ENCODE measurements around the gene KMT2E.

The KMT2E gene

DNA sequence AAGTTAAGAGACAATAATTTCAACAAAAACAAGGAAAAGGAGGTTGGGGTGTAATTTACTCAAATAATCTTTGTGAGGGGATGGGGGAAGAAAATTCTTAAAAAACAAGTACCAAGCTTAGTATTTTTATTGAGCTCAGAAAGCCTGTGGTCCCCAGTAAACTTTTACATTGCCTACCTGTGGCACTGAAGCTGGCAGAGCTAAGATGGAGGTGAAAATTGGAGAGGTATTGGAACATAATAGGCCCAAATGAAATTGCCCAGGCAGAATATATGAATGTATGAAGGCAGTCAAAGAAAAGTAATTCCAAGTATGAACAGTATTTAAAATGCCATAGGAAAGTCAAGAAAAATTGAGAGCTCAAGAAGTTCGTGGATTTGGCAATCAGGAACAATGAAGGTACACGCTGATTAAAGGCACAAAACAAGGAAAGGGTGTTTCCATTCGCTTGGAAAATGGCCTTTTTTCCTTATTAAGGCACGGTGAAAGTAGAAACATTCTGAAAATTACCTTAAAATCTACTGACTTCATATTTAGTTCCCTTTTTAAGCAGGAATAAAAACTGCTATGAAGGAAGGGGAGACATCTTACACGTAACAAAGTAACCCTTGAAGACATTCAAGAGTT is 3.4 kb upstream of the KMT2E start:
- DNase-seq (ENCODE audit: low spot score) = no peak

DNA sequence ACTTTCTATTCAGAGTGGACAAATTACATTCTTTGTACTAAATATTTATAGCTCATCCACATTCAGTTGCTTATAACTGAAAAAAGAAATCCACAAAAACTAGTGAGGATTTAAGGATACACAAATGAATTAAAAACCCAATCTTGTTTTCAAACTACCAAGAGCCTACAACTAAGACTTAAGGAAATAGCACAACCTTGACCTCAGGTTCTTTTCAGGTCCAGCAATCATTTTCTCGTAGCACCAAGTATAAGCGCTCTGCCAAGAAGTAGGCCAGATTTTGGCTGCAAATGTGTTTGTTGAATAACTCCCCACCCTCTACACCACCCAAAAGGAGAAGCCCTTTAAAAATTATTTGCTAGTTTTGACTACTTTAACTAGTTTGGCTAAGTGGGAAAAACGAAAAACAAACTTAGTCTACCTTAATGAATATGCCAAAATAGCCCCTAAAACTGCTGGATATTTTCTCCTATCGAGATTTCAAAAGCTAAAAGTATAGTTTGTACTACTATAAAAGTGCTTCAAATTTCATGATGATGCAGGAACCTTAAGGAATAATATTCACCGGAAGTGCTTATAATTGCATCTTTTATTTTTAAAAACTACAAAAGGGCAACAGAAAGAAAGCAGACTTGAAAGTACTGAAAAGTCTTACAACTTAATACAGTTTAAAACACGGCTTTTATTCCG is 2.7 kb upstream of the KMT2E start:
- no peak for DNase-seq (ENCODE audit: low spot score)

DNA sequence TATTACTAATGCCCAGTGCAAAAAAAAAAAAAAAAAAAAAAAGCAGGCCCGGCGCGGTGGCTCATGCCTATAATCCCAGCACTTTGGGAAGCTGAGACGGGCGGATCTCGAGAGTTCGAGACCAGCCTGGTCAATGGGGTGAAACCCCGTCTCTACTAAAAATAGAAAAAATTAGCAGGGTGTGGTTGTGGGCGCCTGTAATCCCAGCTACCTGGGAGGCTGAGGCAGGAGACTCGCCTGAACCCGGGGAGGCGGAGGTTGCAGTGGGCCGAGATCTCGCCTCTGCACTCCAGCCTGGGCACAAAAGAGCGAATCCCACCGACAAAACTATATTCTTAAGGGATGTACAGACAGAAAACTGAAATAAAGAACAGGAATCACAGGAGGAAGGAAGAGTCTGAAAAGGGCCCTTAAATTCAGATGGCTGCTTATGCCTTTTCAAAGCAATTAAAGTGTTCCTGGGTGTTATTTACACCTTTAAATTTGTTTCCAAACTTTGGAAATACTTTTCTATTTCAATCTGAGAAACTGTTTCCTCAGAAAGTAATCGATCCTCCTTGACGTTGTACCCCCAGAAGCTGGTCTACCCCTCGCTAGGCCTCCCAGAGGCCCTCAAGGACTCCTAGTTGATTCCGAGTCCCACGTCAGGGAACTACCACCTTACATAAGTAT is 2.0 kb upstream of the KMT2E start:
- no peak for DNase-seq (ENCODE audit: low spot score)

DNA sequence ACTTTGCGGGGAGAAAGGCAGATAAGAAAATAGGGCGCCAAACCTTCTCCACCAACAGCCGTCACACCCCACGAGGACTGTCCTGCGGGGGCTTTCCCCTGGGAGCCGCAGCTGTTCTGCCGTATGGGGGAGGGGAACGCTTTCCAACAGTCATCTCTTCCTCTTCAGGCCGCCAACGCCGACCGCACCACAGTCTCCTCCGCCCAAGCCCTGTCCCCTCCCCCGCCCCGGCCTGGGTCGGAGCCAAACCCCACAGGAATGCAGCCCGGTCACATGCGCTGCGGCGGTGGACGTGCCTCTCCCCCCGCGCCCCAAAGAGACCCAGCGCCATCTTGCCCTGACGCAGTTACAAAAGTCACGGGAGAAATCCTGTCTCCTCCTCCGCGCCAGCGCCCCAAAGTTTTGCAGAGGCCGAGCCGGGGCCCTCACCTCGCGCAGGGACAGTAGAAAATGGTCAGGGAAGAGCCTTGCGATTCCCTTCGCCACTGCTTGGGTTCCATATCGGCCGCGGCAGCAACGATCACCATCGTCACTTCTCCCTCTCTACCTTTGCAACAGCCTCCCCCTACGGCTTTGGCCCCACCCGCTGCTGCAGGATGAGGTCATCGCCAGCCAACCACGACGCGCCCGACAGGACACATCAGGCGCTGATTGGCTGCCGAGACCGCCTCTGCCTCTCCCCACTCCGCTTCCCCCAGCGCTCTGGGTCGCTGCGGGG is 1.3 kb upstream of the KMT2E start:
- peak; percentile 99 for DNase-seq (ENCODE audit: low spot score)

DNA sequence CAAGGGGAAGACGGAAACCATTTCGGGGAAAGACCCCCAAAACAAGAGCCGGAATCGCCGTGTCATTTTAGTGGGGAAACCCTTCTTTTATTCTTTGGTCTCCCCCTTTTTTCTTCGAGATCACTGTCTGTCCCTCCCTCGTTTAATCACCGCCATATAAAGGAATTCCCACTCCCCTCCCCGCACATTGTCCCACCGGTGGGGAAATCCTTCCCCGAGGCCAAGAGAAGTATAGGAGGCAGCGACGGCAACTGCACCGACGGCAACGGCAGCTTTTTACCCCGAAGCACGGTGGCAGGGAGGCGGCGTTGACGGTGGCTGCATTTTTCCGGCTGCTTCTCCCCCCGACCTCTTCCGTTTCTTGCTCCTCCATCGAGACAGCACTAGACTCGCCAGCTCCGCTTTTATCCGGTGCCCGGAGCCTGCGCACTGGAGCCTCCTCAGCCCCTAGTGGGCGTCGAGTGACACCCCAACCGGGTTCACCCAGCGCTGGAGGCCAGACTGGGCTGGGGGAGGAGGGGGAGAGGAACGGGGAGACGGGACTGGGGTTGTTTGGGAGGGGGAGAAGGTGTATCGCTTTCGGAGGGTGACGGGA is 687 bp upstream of the KMT2E start:
- peak; percentile 82 for DNase-seq (ENCODE audit: low spot score)

DNA sequence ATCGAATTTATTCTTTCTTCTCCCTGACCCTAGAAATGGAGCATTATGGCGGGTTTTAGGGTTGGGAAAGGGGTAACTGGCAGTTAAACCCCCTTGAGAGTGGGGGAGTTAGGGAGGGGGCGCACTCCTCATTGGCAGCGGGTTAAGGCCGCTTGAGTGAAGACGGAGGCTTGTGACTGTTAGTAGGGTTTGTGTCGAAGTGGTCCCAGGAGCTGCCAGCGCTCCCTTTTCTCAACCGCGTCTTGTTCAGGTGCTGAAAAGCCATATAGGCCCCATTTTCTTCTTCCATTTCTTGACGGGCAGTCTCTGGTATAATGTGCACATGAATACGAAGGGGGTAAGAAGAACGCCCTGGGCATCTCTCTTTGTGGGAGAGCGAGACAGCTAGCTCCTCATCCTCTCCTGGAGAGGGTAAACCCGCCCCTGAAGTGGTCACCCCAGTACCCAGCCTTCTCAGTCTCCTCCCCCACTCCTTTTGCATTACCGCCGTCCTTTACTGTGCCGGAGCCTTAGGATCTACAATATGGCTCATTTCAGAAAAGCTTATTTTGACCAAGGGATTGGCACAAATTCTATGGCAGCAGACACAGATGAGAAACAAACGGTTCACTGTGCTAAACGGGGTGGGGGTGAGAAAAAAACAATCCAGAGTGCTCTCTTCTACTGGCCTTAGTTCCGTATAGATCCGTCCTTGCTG is 836 bp downstream of the KMT2E start:
- peak; percentile 20 for DNase-seq (ENCODE audit: low spot score)

DNA sequence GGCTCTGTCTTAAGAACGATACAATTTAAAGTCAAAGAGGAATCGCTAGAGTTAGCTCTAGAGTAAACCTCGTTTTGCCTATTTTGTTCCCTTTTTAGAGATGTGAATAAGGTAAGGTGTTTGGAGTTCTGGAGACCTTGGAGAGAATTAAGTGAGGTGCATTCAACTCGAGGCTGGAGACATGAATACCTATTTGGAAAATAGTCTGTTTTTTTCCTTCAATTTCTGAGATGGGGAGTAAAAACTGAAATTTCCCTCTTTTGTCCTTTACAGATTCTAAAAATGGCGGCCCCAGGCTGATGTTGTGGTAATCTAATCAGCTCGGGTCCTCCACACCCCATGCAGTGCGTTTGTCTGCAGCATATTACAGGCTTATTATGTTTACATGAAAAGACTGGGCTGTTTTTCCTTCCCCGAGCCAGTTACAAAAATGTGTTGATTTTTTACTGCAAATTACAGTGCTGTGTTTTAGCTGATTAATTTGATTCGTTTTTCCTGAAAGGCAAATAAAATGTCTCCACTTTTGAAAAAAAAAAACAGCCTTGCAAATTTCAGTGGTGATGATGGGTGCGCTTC is 1.5 kb downstream of the KMT2E start:
- DNase-seq (ENCODE audit: low spot score) = peak; percentile 25

DNA sequence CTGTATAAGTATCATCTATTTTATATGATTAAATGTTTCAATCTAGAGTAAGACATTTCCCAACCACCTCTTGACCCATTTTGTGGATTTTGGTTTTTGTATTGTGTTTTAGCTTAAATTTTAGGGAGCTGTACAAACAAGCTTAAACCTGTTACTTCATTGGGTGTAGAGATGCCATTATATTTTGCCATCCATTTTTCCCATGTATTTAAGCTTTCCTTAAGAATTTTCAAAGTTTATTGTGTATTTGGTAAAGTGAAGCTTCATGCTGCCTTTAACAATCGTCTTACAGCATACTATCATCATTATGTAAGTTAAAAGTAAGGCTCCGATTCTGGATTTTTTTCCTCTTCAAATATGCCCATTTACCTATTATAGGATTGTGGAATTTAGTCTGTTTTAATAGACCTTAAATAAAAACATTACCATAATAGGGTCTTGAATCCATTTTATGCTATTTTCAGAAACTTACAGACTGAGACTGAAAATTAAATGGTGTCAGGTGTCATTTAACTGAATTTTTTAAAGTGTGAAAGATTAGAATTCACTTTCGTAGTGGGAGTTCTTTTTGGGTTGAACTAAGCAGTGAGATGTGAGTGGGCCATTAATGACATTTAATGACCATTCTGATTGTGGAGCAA is 2.2 kb downstream of the KMT2E start:
- no peak for DNase-seq (ENCODE audit: low spot score)

DNA sequence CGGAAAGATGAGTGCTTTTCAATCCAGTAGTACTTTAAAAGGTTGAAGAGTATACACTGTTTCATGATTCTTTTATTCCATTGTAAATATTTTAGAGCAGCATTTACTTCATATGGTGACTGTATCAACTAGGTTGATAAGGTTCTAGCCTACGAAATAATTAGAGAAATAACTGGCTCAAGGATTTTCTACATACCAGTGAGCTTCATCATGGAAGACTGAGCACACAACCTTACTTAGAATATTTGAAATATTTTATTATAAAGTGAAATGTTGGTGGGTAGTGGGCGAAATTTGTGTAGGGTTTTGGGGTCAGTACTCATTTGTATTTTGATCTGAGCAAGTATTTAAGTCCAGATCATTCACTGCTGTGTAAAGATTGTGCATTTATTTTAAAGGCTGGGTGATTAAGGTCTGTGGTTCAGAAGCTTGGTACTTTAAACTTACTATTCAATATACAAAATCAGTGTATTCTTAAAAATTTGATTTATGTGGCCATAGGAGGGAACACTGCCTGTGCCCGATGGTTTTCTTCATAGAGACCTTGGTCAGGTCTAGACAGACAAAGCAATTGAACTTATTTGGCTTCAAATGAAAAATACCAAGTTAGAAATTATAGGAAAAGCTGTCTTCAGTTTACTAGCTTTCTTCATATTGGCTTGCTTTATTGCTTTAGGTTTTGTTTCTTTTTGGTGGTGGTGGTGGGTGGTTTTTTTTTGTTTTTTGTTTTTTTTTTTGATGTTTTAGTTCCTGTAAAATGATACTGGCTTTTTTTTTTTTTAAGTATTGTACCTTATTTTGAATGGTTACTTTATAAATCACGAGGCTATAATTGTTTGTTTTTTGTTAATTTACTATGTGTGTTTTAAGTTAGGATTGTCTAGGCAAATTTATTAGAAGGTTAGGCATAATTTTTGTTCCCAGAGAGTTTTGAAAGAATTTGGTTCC is 3.0 kb downstream of the KMT2E start:
- DNase-seq (ENCODE audit: low spot score) = no peak

DNA sequence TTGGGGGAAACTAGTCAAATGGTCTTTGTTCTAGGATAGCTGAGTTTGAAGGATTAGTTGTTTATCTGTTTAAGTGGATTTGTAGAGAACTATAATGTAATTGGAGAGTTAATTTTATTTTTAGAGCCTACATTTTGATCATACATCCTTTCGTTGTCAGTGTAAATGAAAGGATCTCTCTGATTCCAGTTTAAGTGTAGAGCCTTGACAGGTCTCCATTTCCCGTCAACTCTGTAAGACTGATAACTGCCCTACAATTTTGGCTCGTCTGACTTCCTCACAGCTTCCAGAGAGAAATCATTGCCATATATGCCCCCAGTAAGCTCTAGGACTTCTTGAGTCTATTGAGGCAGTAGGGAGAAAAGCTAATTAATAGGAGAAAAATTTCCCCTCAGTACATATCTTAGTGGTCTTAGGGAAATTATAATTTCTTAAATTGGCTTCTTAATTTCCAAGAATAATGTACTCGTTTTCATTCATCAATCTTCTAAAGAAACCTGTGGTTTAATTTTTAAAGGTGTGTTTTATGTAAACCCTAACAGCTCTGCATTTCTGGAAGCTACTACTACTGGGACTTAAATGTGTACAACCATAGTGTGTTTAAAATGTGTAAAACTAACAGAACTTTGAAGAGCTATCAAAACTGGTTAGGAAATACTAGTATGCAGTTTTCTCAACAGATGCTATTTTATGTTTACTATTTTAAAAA is 3.8 kb downstream of the KMT2E start:
- DNase-seq (ENCODE audit: low spot score) = no peak

DNA sequence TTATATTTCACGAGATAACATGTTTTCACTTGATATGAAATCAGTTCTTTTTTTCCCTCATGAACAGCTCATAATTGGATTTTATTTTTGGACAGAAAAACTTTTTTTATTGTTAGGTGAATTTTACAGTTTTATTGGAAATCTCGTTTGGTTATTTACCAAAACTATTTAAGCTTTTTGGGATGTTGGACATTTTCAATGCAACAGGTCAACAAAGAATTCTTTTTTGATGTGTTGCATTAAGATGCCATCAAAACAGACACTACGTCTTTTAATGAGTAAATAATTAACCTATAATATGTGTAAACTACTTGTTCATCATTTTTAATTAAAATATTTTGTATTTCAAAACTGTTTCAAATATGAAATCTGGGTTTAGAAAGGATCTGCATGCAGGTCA is 5.3 kb downstream of the KMT2E start:
- DNase-seq (ENCODE audit: low spot score) = no peak

DNA sequence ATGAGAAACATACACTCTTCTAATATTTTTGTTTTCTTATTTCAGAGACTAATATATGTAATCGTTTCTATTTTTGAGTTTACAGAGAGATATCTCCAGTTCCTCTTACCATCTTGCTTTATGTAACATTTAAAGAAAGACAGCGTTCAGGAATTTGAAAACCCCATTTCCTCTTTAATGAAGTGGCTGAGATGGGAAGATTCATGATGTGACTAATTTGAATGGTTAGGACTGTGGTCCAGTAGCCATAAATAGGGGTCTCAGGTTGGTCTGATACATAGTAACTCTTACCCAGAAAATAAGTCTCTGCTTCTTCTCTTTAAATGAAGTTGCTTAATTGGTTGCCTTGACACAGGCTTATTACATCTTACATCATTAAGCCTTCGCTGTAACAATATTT is 6.9 kb downstream of the KMT2E start:
- no peak for DNase-seq (ENCODE audit: low spot score)

DNA sequence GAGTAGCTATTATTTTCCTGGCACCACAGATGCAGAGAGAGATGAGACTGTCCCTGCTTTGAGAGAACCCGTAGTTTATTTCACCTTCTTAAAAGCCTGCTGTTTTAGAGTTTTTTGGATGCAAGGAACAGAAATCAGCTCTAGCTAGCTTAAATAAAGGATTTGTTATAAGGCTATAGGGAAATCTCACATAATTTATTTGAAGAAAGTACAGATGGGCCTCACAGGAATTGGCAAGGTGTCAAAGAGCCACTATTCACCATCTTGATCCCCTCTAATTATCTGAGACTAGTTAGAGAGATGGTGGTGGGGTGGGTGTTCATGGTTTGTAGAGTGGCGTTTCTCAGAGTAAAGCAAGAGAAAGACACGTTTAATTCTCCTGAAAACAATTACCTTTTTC is 7.3 kb downstream of the KMT2E start:
- DNase-seq (ENCODE audit: low spot score) = no peak

DNA sequence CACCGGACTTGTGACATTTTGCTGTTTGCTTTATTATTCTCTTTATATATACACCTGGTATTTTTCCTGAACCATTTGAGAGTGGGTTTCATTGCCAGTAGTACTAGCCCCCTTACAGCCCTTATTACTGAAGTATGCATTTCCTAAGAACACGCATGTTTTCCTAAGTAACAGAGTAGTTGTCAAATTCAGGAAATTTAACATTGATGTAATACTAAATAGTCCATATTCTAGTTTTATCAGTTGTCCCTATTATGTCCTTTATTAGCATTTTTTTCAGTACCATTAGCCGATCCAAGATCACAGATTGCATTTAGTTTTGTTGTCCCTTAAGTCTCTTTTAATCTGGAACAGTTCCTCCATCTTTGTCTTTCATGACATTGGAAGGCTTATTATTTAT is 8.0 kb downstream of the KMT2E start:
- DNase-seq (ENCODE audit: low spot score) = no peak

DNA sequence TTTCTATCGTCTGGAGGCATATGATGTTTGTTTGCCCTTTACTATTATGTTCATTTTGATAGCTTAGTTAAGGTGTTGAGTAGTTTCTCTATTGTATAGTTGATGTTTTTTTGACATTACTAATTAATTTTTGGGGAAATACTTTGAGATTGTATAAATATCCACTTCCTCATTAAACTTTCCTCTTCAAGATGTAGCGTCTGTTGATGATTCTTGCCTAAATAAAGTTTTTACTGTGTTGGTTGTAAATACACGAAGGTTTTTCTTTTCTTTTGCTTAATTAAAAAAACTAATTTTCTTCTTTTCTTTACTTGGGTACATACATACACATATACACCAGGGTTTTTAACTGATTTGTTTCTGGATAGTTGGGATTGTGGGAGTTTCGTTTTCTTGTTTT is 8.5 kb downstream of the KMT2E start:
- DNase-seq (ENCODE audit: low spot score) = no peak

DNA sequence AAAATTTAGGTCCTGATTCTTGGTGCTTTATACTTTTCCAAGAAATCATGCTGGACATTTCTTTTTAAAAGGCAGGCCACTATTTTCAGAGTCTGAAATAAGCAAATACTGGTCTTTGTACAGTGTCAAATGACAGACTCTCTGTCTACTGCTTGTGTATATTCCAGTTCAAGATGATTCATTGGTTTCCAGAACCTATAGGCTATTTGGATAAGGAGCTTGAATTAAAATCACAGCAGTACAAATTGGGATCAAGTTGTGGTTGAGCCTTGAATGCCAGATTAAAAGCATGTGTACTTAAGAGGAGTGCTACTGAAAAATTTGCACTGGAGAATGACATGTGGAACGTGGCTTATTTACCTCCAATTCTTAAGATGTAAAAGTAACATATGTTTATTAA is 10.7 kb downstream of the KMT2E start:
- DNase-seq (ENCODE audit: low spot score) = no peak

DNA sequence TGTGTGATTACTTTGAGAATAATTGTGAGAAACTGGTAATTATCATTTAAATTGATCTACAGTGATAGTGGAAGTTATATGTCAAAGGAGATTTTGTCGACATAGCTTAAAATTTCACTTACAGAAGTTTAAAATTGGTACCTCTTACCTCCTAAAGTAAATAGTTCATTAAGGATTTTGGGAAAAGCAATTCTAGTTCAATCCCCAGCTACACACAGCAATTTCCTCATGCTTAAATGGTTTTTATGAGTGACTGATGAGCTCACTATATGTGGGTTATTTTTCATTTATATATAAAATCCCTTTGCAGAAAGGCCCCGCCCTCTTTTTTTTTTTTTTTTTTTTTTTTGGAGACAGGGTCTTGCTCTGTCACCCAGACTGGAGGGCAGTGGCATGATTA is 12.7 kb downstream of the KMT2E start:
- no peak for DNase-seq (ENCODE audit: low spot score)

DNA sequence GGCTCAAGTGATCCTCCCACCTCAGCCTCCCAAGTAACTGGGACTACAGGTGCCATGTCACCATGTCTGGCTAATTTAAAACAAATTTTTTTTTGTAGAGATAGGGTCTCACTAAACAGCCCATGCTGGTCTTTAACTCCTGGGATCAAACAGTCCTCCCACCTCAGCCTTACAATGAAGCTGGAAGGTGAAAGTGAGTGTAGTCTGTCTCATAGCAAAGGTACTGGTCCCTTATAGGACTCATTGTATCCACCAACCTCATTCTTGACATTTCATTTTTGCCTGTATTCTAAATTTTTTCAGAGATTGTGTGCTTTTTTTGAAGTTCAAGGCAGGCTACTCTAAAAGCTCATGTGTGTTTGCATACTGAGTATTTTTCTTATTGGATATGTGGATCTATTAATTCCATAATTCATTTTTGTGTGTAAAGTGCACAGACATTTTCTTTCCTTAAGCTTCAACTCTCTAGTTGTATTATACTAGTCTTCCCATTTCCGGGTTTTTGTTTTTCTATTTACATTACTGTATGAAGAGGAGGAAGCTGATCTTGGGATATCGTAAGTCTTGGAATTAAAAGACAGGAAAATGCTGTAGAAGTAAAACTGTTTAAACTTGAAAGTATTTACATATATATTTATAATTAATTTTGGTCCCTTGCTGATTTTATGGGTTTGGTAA is 13.3 kb downstream of the KMT2E start:
- DNase-seq (ENCODE audit: low spot score) = no peak

DNA sequence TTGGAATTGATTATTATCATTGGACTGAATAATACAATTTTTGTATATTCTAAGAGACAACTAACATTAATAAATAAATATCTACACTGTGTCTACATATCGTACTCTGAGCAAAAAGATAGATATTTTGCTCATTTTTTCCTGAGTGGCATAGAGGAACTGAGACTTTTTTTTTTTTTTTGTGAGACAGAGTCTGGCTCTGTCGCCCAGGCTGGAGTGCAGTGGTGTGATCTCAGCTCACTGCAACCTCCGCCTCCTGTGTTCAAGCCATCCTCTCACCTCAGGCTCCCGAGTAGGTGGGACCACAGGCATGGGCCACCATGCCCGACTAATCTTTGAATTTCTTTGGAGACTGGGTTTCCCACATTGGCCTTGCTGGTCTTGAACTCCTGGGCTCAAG is 14.0 kb downstream of the KMT2E start:
- no peak for DNase-seq (ENCODE audit: low spot score)
